Measurements from ENCODE around the gene TPPP2. TPM values are rescaled to one million over a fixed set of nuclear protein-coding genes. Genes with fewer than 3 reads are reported as not detected.
"Not testable (repeated sequence)": the region's sequence is repeated elsewhere in the genome, so short reads cannot be mapped to it uniquely, and the experiment has no call there.

TPPP2 gene
- total RNA-seq, 1 experiment from 2014 or later, result not detected

DNA sequence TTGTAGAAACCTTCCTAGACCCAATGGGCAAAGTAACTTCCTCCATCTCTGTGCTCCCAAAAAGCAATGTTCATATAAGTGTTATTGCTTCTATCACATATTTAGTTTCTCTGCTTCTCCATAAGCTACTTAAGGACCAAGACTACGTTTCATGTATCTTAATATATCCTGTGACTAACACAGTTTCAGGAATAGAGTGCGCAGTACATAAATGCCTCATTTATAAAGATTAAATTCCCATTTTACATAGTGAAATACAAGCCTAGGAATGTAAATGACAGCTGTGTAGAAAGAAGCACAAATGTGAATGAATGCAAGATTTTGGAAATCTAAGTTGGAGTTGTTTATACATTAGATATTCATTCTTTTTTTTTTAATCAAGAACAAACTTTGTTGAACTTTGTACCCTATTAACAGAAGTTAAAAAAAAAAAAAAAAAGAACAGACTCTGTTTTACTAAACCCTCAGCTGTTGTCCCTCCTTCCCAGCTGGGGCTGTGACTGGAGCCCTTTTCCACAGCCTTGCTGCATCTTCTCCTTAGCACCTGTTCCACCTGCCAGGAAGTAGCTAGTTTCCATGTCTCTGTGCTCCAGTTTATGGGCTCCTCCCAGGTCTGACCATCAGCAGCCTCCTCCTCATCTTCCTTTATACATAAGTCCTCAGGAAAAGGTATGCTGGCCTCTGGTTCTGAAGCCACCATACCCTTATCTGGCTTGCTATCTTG, 47.2 kb upstream of the TPPP2 start:
- H3K27ac ChIP-seq (ENCODE audit: low read length), result no peak overlapping the region
- intact Hi-C loops (cut with micrococcal nuclease), result no loop called here
- H4K20me1 ChIP-seq (ENCODE audit: low read length), result no peaks in the 10 kb centered on the region
- no peak for ATAC-seq
- H3K4me3 ChIP-seq (ENCODE audit: low read length), result no peak overlapping the region
- H3F3A ChIP-seq (ENCODE audit: low read length, unreplicated experiment), result peaks cover 4% of the 10 kb centered on the region
- TF ChIP-seq EZH2phosphoT487 (IDR thresholded peaks at IDR 0.05; ENCODE audit: borderline replicate concordance, low read length), result no peak
- TF ChIP-seq CTCF (conservative IDR thresholded peaks at IDR 0.05; ENCODE audit: low read depth, low read length), result no peak
- TF ChIP-seq EZH2 (IDR thresholded peaks at IDR 0.05; ENCODE audit: low read length, unreplicated experiment), result no peak
- H3K9ac ChIP-seq (ENCODE audit: low read length), result no peak overlapping the region
- CTCF ChIA-PET, result interaction anchor here (0.6 to 1.7 kb wide), 2 partner anchors 12 to 737 kb away, joined by 5 to 7 read pairs; no protein-coding TSS in a partner anchor
- no peak overlapping the region for H2AFZ ChIP-seq (ENCODE audit: low read length)
- H3K4me2 ChIP-seq (ENCODE audit: low read length), result no peak overlapping the region
- no peaks in the 10 kb centered on the region for H3K79me2 ChIP-seq (ENCODE audit: low read length)
- no peaks in the 10 kb centered on the region for H3K36me3 ChIP-seq (ENCODE audit: low read depth, low read length)
- H3K9me2 ChIP-seq (replicated peaks; ENCODE audit: low read length), result no peaks in the 10 kb centered on the region; the same call in 1 of the 2 replicates
- no peaks in the 10 kb centered on the region for H3K9me3 ChIP-seq (ENCODE audit: low read length)
- peaks cover 13% of the 10 kb centered on the region; the same call in 1 of the 2 replicates for H3K27me3 ChIP-seq (ENCODE audit: low read length)
- H3K4me1 ChIP-seq (ENCODE audit: insufficient read depth, low read length), result peaks cover 19% of the 10 kb centered on the region
- no TSS peak for BruUV-seq (replicated peaks)
- DNase-seq, result no peak
- POLR2A ChIA-PET (ENCODE audit: unreplicated experiment), result interaction anchor here (0.5 kb wide), 1 partner anchor 219 kb away, joined by 3 read pairs; no protein-coding TSS in a partner anchor

DNA sequence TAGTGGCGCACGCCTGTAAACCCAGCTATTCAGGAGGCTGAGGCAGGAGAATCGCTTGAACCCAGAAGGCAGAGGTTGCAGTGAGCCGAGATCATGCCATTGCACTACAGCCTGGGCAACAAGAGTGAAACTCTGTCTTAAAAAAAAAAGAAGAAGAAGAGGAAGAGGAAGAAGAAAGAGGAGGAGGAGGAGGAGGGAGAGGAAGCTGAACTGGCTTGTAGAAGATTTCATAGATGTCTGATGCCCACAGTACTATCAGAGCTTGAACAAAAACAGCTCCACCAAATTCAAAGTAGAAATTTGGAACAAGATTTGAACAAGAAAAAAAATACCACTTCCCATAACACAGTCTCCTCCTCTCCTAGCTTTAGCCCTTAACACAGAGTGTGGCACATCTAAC, 44.4 kb upstream of the TPPP2 start:
- peaks cover 29% of the 10 kb centered on the region for H3K4me1 ChIP-seq (ENCODE audit: insufficient read depth, low read length)
- CTCF ChIA-PET; H3K9me3 ChIP-seq (ENCODE audit: low read length); H3K9ac ChIP-seq (ENCODE audit: low read length); H2AFZ ChIP-seq (ENCODE audit: low read length); H3F3A ChIP-seq (ENCODE audit: low read length, unreplicated experiment); POLR2A ChIA-PET (ENCODE audit: unreplicated experiment); H3K27ac ChIP-seq (ENCODE audit: low read length); DNase-seq; BruUV-seq (replicated peaks); ATAC-seq; H3K79me2 ChIP-seq (ENCODE audit: low read length); H3K4me2 ChIP-seq (ENCODE audit: low read length); intact Hi-C loops (cut with micrococcal nuclease); H3K9me2 ChIP-seq (replicated peaks; ENCODE audit: low read length); H3K4me3 ChIP-seq (ENCODE audit: low read length); H4K20me1 ChIP-seq (ENCODE audit: low read length); H3K27me3 ChIP-seq (ENCODE audit: low read length); H3K36me3 ChIP-seq (ENCODE audit: low read depth, low read length): not testable (repeated sequence)

GRCh38 chr14:20986811-20987210, 43.2 kb upstream of the TPPP2 start:
- peaks cover 40% of the 10 kb centered on the region for H3K4me1 ChIP-seq (ENCODE audit: insufficient read depth, low read length)

More at GRCh38 chr14:20986811-20987210, 43.2 kb upstream of the TPPP2 start:
- intact Hi-C loops (cut with micrococcal nuclease), result no loop called here
- no TSS peak for BruUV-seq (replicated peaks)
- H3K4me2 ChIP-seq (ENCODE audit: low read length), result peak overlapping the region; percentile 61
- no peaks in the 10 kb centered on the region; the same call in 1 of the 2 replicates for H3K9me2 ChIP-seq (replicated peaks; ENCODE audit: low read length)
- peak; percentile 61 for ATAC-seq
- peaks cover 4% of the 10 kb centered on the region for H3F3A ChIP-seq (ENCODE audit: low read length, unreplicated experiment)
- H3K27me3 ChIP-seq (ENCODE audit: low read length), result peaks cover 5% of the 10 kb centered on the region; the same call in 1 of the 2 replicates
- H3K79me2 ChIP-seq (ENCODE audit: low read length), result peaks cover 20% of the 10 kb centered on the region
- peak overlapping the region; percentile 19; the same call in 1 of the 2 replicates for H3K4me3 ChIP-seq (ENCODE audit: low read length)
- DNase-seq, result peak; percentile 95
- no peak overlapping the region for H3K9ac ChIP-seq (ENCODE audit: low read length)
- peak overlapping the region; percentile 44 for H2AFZ ChIP-seq (ENCODE audit: low read length)
- TF ChIP-seq CTCF (conservative IDR thresholded peaks at IDR 0.05; ENCODE audit: low read depth, low read length), result no peak
- TF ChIP-seq EZH2phosphoT487 (IDR thresholded peaks at IDR 0.05; ENCODE audit: borderline replicate concordance, low read length), result no peak
- POLR2A ChIA-PET (ENCODE audit: unreplicated experiment), result no interaction called here
- H4K20me1 ChIP-seq (ENCODE audit: low read length), result peaks cover 2% of the 10 kb centered on the region; the same call in 1 of the 2 replicates
- no peaks in the 10 kb centered on the region for H3K9me3 ChIP-seq (ENCODE audit: low read length)
- H3K27ac ChIP-seq (ENCODE audit: low read length), result peak overlapping the region; percentile 59
- CTCF ChIA-PET, result no interaction called here
- peaks cover 2% of the 10 kb centered on the region; the same call in 1 of the 2 replicates for H3K36me3 ChIP-seq (ENCODE audit: low read depth, low read length)
